HEK293 (cell line): Measurements from ENCODE around the gene TMED3.

Experiments used
- ATF2 ChIP-seq: fragments of 450-650 bp; formaldehyde crosslinking; IDR thresholded peaks from 2 replicates; pipeline ENCODE4 v1.5.1; 2016; ENCODE audit warnings: missing biosample characterization, missing genetic modification characterization, low read depth
- BCL11B ChIP-seq: fragments of 450-650 bp; formaldehyde crosslinking; IDR thresholded peaks from 2 replicates; pipeline ENCODE4 v1.5.1; 2016; ENCODE audit warnings: low read depth, missing biosample characterization, missing genetic modification characterization
- BCL6B ChIP-seq: fragments of 450-650 bp; formaldehyde crosslinking; IDR thresholded peaks from 2 replicates; pipeline ENCODE4 v1.5.1; 2017; ENCODE audit warnings: missing biosample characterization, missing genetic modification characterization
- HOXC10 ChIP-seq: sonication (generic); formaldehyde crosslinking; IDR thresholded peaks from 2 replicates; pipeline ENCODE4 v1.8.1; 2023; ENCODE audit warnings: mild to moderate bottlenecking, missing genetic modification reagents
- PBX3 ChIP-seq: sonication (generic); formaldehyde crosslinking; IDR thresholded peaks from 2 replicates; pipeline ENCODE4 v1.8.1; 2022; ENCODE audit warnings: mild to moderate bottlenecking, moderate library complexity, missing genetic modification reagents
- PRDM2 ChIP-seq: fragments of 450-650 bp; formaldehyde crosslinking; IDR thresholded peaks from 2 replicates; pipeline ENCODE4 v1.5.1; 2016; ENCODE audit warnings: missing biosample characterization, missing genetic modification characterization, borderline replicate concordance
- RBAK ChIP-seq: fragments of 450-650 bp; formaldehyde crosslinking; IDR thresholded peaks from 2 replicates; pipeline ENCODE4 v1.5.1; 2016; ENCODE audit warnings: missing biosample characterization, missing genetic modification characterization
- SP3 ChIP-seq: fragments of 450-650 bp; formaldehyde crosslinking; IDR thresholded peaks from 2 replicates; pipeline ENCODE4 v1.5.1; 2016; ENCODE audit warnings: missing biosample characterization, missing genetic modification characterization
- YY2 ChIP-seq: fragments of 450-650 bp; formaldehyde crosslinking; IDR thresholded peaks from 2 replicates; pipeline ENCODE4 v1.5.1; 2016; ENCODE audit warnings: missing biosample characterization, missing genetic modification characterization
- ZNF121 ChIP-seq: fragments of 450-650 bp; formaldehyde crosslinking; IDR thresholded peaks from 2 replicates; pipeline ENCODE4 v1.5.1; 2016; ENCODE audit warnings: missing biosample characterization, missing genetic modification characterization
- ZNF211 ChIP-seq: fragments of 450-650 bp; formaldehyde crosslinking; IDR thresholded peaks from 2 replicates; pipeline ENCODE4 v1.5.1; 2016; ENCODE audit warnings: low read depth, missing biosample characterization, missing genetic modification characterization
- ZNF223 ChIP-seq: fragments of 450-650 bp; formaldehyde crosslinking; IDR thresholded peaks from 2 replicates; pipeline ENCODE4 v1.5.1; 2016; ENCODE audit warnings: missing biosample characterization, missing genetic modification characterization
- ZNF23 ChIP-seq: fragments of 450-650 bp; formaldehyde crosslinking; IDR thresholded peaks from 2 replicates; pipeline ENCODE4 v1.5.1; 2016; ENCODE audit warnings: missing biosample characterization, missing genetic modification characterization, borderline replicate concordance
- ZNF274 ChIP-seq, 2 experiments: fragments of 200-500 bp in 1 of 2; fragments of 450-650 bp in 1 of 2; sonication (Bioruptor generic) in 1 of 2; formaldehyde crosslinking in 1 of 2; IDR thresholded peaks; 2 replicates each; pipeline versions ENCODE4 v1.5.1 to v1.6.1; 2014 to 2016; ENCODE audit warnings: borderline replicate concordance in 1 of 2, inconsistent platforms in 1 of 2, low read length in 1 of 2, missing biosample characterization in 1 of 2, missing genetic modification characterization in 1 of 2
- ZNF335 ChIP-seq: fragments of 450-650 bp; formaldehyde crosslinking; conservative IDR thresholded peaks from 2 replicates; pipeline ENCODE4 v1.5.1; 2016; ENCODE audit warnings: missing biosample characterization, missing genetic modification characterization
- ZNF362 ChIP-seq: fragments of 450-650 bp; formaldehyde crosslinking; IDR thresholded peaks from 2 replicates; pipeline ENCODE4 v1.5.1; 2016; ENCODE audit warnings: missing biosample characterization, missing genetic modification characterization
- ZNF423 ChIP-seq: fragments of 450-650 bp; formaldehyde crosslinking; IDR thresholded peaks from 2 replicates; pipeline ENCODE4 v1.5.1; 2016; ENCODE audit warnings: missing biosample characterization, missing genetic modification characterization
- ZNF501 ChIP-seq: fragments of 450-650 bp; formaldehyde crosslinking; IDR thresholded peaks from 2 replicates; pipeline ENCODE4 v1.5.1; 2016; ENCODE audit warnings: missing biosample characterization, missing genetic modification characterization
- ZNF585B ChIP-seq: fragments of 450-650 bp; formaldehyde crosslinking; IDR thresholded peaks from 2 replicates; pipeline ENCODE4 v1.5.1; 2016; ENCODE audit warnings: missing biosample characterization, missing genetic modification characterization
- ZNF623 ChIP-seq: fragments of 450-650 bp; formaldehyde crosslinking; IDR thresholded peaks from 2 replicates; pipeline ENCODE4 v1.5.1; 2016; ENCODE audit warnings: missing biosample characterization, missing genetic modification characterization
- ZNF626 ChIP-seq: fragments of 450-650 bp; sonication (Bioruptor Pico); formaldehyde crosslinking; IDR thresholded peaks from 2 replicates; pipeline ENCODE4 v1.5.1; 2018; ENCODE audit warnings: missing biosample characterization, missing genetic modification characterization, inconsistent platforms
- ZNF629 ChIP-seq: fragments of 450-650 bp; formaldehyde crosslinking; IDR thresholded peaks from 2 replicates; pipeline ENCODE4 v1.5.1; 2017; ENCODE audit warnings: missing biosample characterization, missing genetic modification characterization
- ZNF837 ChIP-seq: fragments of 450-650 bp; formaldehyde crosslinking; IDR thresholded peaks from 2 replicates; pipeline ENCODE4 v1.5.1; 2016; ENCODE audit warnings: missing biosample characterization, missing genetic modification characterization
- ZSCAN30 ChIP-seq: fragments of 450-650 bp; IDR thresholded peaks from 2 replicates; pipeline ENCODE4 v1.5.1; 2018; ENCODE audit warnings: missing biosample characterization, mild to moderate bottlenecking, missing genetic modification characterization, moderate library complexity
- TF ChIP-seq, protein P1 (sequence below): fragments of 450-650 bp; formaldehyde crosslinking; IDR thresholded peaks from 2 replicates; pipeline ENCODE4 v1.5.0; 2017; ENCODE audit warnings: missing biosample characterization, missing genetic modification characterization, borderline replicate concordance

TMED3 gene

DNA sequence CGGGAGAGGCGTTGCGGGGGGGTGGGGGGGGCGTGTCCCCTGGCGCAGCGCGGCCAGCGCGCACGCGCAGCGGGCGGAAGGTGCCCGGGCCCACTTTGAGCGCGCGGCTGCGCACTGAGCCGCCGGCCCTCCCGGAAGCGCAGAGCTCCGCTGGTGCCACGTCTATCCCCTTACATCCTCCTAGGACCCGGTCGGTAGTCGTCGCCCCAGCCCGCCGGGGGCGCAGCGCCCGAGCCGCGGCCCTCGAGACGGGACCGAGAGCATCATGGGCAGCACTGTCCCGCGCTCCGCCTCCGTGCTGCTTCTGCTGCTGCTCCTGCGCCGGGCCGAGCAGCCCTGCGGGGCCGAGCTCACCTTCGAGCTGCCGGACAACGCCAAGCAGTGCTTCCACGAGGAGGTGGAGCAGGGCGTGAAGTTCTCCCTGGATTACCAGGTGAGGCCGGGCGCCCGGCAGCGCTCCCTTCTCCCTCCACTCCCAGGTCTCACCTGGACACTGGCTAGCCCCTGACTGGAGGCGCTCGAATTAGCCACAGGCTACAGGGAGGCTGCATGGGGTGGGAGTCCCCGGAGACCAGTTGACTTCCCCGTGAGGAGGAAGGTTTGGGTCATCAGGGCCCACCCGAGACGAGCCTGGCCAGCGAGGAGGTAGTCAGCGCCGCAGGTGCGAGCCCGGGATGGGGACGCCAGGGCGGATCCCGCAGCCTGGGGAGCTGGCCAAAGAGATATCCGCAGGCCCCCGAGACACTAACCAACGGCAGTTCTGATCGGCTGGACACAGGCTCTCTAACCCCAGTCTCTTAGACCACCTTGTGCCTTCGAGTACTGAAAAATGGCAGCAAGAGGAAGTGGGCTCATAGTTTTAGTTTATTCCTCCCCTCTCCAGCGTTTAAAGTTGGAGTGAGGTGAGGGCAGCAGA, at the start of gene TMED3 (continued):
- no peak for TF ChIP-seq ZSCAN30 (tag by site-specific recombination)
- TF ChIP-seq YY2 (tag by site-specific recombination), result no peak
- TF ChIP-seq ZNF623, result no peak
- no peak for TF ChIP-seq ZNF211 (tag by site-specific recombination)
- TF ChIP-seq ZNF223 (tag by site-specific recombination), result no peak
- TF ChIP-seq HOXC10 (CRISPR knock-in tag), result no peak
- peak; percentile 68 for TF ChIP-seq PBX3 (CRISPR knock-in tag)
- no peak; the same call in 1 of the 2 replicates for TF ChIP-seq SP3 (tag by site-specific recombination)
- no peak for TF ChIP-seq ZNF626
- TF ChIP-seq ZNF23, result no peak
- TF ChIP-seq ZNF362 (tag by site-specific recombination), result no peak
- TF ChIP-seq ZNF335 (tag by site-specific recombination), result peak; percentile 84
- no peak for TF ChIP-seq BCL11B (tag by site-specific recombination)
- no peak for TF ChIP-seq ZNF121 (tag by site-specific recombination)
- no peak for TF ChIP-seq ZNF274 (IDR thresholded peaks at IDR 0.05; ENCODE audit: low read length)
- no peak for TF ChIP-seq ZNF274 (tag by site-specific recombination; IDR thresholded peaks at IDR 0.05; ENCODE audit: borderline replicate concordance)
- no peak for TF ChIP-seq ATF2 (tag by site-specific recombination)
- TF ChIP-seq, protein P1, sequence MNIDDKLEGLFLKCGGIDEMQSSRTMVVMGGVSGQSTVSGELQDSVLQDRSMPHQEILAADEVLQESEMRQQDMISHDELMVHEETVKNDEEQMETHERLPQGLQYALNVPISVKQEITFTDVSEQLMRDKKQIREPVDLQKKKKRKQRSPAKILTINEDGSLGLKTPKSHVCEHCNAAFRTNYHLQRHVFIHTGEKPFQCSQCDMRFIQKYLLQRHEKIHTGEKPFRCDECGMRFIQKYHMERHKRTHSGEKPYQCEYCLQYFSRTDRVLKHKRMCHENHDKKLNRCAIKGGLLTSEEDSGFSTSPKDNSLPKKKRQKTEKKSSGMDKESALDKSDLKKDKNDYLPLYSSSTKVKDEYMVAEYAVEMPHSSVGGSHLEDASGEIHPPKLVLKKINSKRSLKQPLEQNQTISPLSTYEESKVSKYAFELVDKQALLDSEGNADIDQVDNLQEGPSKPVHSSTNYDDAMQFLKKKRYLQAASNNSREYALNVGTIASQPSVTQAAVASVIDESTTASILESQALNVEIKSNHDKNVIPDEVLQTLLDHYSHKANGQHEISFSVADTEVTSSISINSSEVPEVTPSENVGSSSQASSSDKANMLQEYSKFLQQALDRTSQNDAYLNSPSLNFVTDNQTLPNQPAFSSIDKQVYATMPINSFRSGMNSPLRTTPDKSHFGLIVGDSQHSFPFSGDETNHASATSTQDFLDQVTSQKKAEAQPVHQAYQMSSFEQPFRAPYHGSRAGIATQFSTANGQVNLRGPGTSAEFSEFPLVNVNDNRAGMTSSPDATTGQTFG (tag by site-specific recombination), result no peak
- TF ChIP-seq ZNF501 (tag by site-specific recombination), result peak; percentile 74
- peak; percentile 14; the same call in 1 of the 2 replicates for TF ChIP-seq ZNF585B (tag by site-specific recombination)
- TF ChIP-seq RBAK, result no peak
- TF ChIP-seq ZNF837 (tag by site-specific recombination), result no peak
- peak; percentile 85; the same call in 1 of the 2 replicates for TF ChIP-seq PRDM2
- no peak for TF ChIP-seq ZNF423 (tag by site-specific recombination)
- TF ChIP-seq BCL6B (tag by site-specific recombination), result no peak
- TF ChIP-seq ZNF629 (tag by site-specific recombination), result no peak
